Stimulated activated CD8-positive, alpha-beta memory T cell treated with anti-CD3 and anti-CD28 coated beads, Interleukin-2, amount 100 ng/mL, for 48 hours (primary cell): ENCODE measurements around the gene LTN1.

Experiments
- DNase-seq, 2 donors: peaks; one replicate each; pipeline ENCODE4 v3.0.0-alpha.2; 2020; ENCODE audit warnings: low read depth in 2 of 2

Gene LTN1

GRCh38 chr21:28884481-28884880 is 108.2 kb downstream of the LTN1 start:
- DNase-seq = no peak

- DNase-seq = no peak
Measured at GRCh38 chr21:28883931-28884330, 108.7 kb downstream of the LTN1 start.

GRCh38 chr21:28882345-28882744 is 110.3 kb downstream of the LTN1 start:
- DNase-seq = no peak
